Esophagus muscularis mucosa (tissue), 4 donors: ENCODE measurements around the gene ZNF407. TPM values are rescaled to one million over a fixed set of nuclear protein-coding genes. Genes with fewer than 3 reads are reported as not detected.

Experiments used
- DNase-seq: peaks from one replicate; pipeline ENCODE4 v3.0.0-alpha.2; 2017; ENCODE audit errors: extremely low spot score
- H3K27ac ChIP-seq, 4 donors: fragments of 200-600 bp; sonication (generic); replicated peaks in 1 of 4; 1 replicate in 3 of 4; 2 replicates in 1 of 4; pipeline ENCODE4 v1.5.1; 2016 to 2019; ENCODE audit warnings: mild to moderate bottlenecking in 1 of 4
- H3K27me3 ChIP-seq, 4 donors: fragments of 200-600 bp; sonication (generic); one replicate each; pipeline versions ENCODE4 v1.5.1 to v1.6.0; 2016 to 2019
- H3K36me3 ChIP-seq, 4 donors: fragments of 200-600 bp; sonication (generic); one replicate each; pipeline ENCODE4 v1.5.1; 2016 to 2019
- H3K4me1 ChIP-seq, 4 donors: fragments of 200-600 bp; sonication (generic); one replicate each; pipeline ENCODE4 v1.5.1; 2016 to 2019
- H3K4me3 ChIP-seq, 4 donors: fragments of 200-600 bp; sonication (generic); 1 replicate in 2 of 4; 2 replicates in 2 of 4; pipeline ENCODE4 v1.5.1; 2016 to 2019; ENCODE audit warnings: mild to moderate bottlenecking in 4 of 4, moderate library complexity in 1 of 4
- H3K9me3 ChIP-seq, 4 donors: fragments of 200-600 bp; sonication (generic); 1 replicate in 3 of 4; 2 replicates in 1 of 4; pipeline ENCODE4 v1.5.1; 2016 to 2019
- EP300 ChIP-seq: sonication (generic); formaldehyde crosslinking; IDR thresholded peaks from one replicate; pipeline ENCODE4 v1.6.1; 2017; ENCODE audit warnings: antibody characterized with exemption
- POLR2A ChIP-seq: fragments of 450-650 bp; IDR thresholded peaks from one replicate; pipeline ENCODE4 v1.6.1; 2017; ENCODE audit warnings: antibody characterized with exemption, moderate library complexity, mild to moderate bottlenecking, low read depth
- POLR2AphosphoS5 ChIP-seq, 2 donors: sonication (generic); formaldehyde crosslinking; IDR thresholded peaks; one replicate each; pipeline ENCODE4 v1.6.1; 2017; ENCODE audit warnings: antibody characterized with exemption in 2 of 2
- WGBS: methylation state at CpG from one replicate; pipeline ENCODE4 v1.1.5; 2018; 5-methylcytosine and 5-hydroxymethylcytosine counted together
- intact Hi-C: fragments of 100-400 bp; cut with DNase I; formaldehyde crosslinking; loops from one replicate; pipeline ENCODE4 v1.15.1; 2023
- total RNA-seq, 4 donors: library from RNA; depleted of rRNA; stranded (reverse); fragments of >200 nt; gene quantifications; one replicate each; pipeline versions ENCODE4 v1.1.0 to v1.2.1, GENCODE V29; 2016
- TF ChIP-seq, protein P1 (sequence below), 3 experiments: fragments of 200-600 bp in 2 of 3; fragments of 450-650 bp in 1 of 3; sonication (generic) in 2 of 3; IDR thresholded peaks; one replicate each; pipeline ENCODE4 v1.5.1; 2017 to 2019; ENCODE audit warnings: antibody characterized with exemption in 3 of 3, mild to moderate bottlenecking in 2 of 3, moderate library complexity in 1 of 3

The ZNF407 gene
- total RNA-seq, 4 donors from 2014 or later = 13.9 to 19.1 (median 17.2) TPM

DNA sequence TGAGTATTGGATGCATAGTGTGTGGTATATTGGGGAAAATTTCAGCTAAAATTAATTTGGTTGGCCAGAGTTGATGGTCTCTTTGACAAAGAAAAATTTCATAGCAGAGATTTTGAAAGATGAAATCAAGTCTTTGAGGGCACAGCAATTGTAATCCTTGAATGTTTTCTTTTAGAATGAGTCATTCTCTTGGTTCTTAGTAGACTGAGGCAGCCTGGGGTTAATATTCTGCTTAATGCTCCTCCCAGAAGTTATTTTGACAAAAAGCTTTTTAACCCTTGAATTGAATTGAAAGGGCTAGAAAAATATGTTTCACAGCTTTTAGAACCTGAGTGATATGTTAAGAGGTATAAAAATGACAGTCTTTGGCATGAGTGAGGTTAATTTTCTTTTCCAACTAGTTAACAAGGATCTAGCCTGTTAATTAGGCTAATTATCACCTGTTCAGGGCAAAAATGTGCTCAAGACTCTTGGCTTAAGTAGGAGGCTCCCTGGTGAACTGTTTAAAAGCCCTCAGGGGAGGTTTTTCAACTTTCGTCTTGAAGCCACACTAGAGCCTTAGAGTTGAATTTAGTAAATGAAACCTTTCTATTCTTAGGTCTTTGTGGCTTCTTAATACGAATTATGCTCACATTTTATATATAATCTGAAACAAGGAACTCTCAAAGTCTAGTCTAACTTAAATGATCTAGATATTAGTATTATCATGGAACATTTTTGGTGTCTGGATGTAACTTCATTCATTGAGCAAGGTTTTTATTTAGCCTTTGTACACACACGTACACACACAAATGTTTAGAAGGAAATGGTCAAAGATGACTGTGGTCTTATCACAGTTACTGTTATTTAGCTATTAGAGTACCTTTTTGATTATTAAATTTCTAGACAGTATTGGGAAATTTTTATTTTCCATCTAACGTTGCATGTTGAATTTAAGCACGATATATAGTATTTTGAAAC, 272.5 kb downstream of the ZNF407 start:
- Histone ChIP-seq H3K9me3 (no peaks in the 10 kb centered on the region), H3K4me1 (no peaks in the 10 kb centered on the region), H3K27me3 (no peaks in the 10 kb centered on the region), H3K27ac (no peak overlapping the region), H3K36me3 (no peaks in the 10 kb centered on the region), H3K4me3 (no peak overlapping the region)
- WGBS = 85% methylated on average over 5 of the region's 5 CpGs
- TF ChIP-seq EP300 (no peak), POLR2A (no peak), POLR2AphosphoS5 (IDR thresholded peaks at IDR 0.05) (no peak)
- TF ChIP-seq, protein P1, sequence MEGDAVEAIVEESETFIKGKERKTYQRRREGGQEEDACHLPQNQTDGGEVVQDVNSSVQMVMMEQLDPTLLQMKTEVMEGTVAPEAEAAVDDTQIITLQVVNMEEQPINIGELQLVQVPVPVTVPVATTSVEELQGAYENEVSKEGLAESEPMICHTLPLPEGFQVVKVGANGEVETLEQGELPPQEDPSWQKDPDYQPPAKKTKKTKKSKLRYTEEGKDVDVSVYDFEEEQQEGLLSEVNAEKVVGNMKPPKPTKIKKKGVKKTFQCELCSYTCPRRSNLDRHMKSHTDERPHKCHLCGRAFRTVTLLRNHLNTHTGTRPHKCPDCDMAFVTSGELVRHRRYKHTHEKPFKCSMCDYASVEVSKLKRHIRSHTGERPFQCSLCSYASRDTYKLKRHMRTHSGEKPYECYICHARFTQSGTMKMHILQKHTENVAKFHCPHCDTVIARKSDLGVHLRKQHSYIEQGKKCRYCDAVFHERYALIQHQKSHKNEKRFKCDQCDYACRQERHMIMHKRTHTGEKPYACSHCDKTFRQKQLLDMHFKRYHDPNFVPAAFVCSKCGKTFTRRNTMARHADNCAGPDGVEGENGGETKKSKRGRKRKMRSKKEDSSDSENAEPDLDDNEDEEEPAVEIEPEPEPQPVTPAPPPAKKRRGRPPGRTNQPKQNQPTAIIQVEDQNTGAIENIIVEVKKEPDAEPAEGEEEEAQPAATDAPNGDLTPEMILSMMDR (IDR thresholded peaks at IDR 0.05) = no peak
- intact Hi-C loops = no loop called here
- DNase-seq = no peak

DNA sequence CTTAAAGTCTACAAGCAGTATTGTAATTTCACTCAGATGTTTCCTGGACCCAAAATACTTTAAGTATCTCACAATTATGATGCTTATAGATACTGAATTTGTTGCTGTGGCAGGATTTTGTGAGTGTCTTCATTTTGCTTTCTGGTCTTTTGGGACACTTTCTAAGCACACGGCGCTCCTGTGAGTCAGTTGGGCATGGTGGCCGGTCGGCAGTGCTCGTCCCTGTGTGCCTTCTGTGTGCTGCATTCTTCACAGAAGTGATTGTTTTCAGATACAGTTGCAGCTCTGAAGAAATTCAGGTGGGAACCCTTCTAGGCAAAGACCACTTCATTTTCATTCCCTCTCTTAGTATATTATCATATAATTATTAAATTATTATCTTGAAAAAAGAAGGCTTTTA, 273.3 kb downstream of the ZNF407 start:
- Histone ChIP-seq H3K36me3 (no peaks in the 10 kb centered on the region), H3K27ac (no peak overlapping the region), H3K9me3 (no peaks in the 10 kb centered on the region), H3K27me3 (no peaks in the 10 kb centered on the region), H3K4me3 (no peak overlapping the region), H3K4me1 (no peaks in the 10 kb centered on the region)
- WGBS = 97% methylated on average over 5 of the region's 5 CpGs
- TF ChIP-seq POLR2AphosphoS5 (IDR thresholded peaks at IDR 0.05) = no peak
- TF ChIP-seq, protein P1 (IDR thresholded peaks at IDR 0.05) = no peak
- no peak for TF ChIP-seq EP300
- no peak for TF ChIP-seq POLR2A
- intact Hi-C loops = no loop called here
- no peak for DNase-seq

DNA sequence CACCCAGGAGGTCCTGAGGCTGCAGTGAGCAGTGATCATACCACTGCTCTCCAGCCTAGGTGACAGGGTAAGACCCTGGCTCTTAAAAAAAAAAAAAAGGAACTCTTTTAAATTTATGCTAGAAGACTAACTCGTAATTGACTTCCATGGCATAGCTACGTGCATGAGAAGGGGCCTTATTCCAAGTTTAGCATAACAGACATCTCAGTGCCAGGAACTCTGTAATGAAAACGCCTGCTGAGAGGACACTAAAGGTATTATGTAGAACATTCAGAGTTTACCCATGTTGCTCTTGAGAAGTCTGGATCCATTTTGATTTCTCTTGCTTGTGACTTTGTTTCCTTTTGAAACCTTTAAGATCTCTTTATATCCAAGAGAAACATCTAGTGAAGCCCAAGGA, 276.0 kb downstream of the ZNF407 start:
- H3K36me3 ChIP-seq = no peaks in the 10 kb centered on the region
- DNase-seq = no peak
- no peak overlapping the region for H3K4me3 ChIP-seq
- H3K4me1 ChIP-seq = no peaks in the 10 kb centered on the region
- intact Hi-C loops = no loop called here
- H3K9me3 ChIP-seq = no peaks in the 10 kb centered on the region
- H3K27me3 ChIP-seq = no peaks in the 10 kb centered on the region
- TF ChIP-seq POLR2AphosphoS5 (IDR thresholded peaks at IDR 0.05) (no peak), EP300 (no peak), POLR2A (no peak)
- TF ChIP-seq, protein P1 (IDR thresholded peaks at IDR 0.05) = no peak
- H3K27ac ChIP-seq = no peak overlapping the region
- 97% methylated on average over 3 of the region's 3 CpGs for WGBS

DNA sequence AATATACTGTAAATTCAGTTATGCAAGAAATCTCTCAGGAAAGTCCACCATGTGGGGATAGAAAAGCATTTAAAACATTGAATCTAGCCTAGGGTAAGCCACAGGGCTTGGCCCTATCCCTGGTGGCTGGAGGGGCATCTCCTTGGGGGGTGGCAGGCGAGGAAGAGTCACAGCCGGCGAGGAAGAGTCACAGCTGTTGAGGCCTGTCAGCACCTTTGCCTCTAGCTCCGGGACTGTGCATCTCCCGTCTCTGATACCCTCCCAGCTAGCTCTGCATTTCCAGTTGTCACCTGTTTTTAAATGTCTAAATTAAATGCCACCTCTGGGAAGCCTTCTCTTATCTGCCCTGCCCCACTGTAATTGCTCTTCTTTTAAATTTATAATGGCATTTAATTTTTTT, 276.7 kb downstream of the ZNF407 start:
- Histone ChIP-seq H3K4me3 (no peak overlapping the region), H3K9me3 (no peaks in the 10 kb centered on the region), H3K36me3 (no peaks in the 10 kb centered on the region), H3K27ac (no peak overlapping the region), H3K4me1 (no peaks in the 10 kb centered on the region), H3K27me3 (no peaks in the 10 kb centered on the region)
- 87% methylated on average over 5 of the region's 5 CpGs for WGBS
- intact Hi-C loops = no loop called here
- DNase-seq = no peak
- TF ChIP-seq EP300 = no peak
- TF ChIP-seq, protein P1 (IDR thresholded peaks at IDR 0.05) = no peak
- no peak for TF ChIP-seq POLR2AphosphoS5 (IDR thresholded peaks at IDR 0.05)
- TF ChIP-seq POLR2A = no peak
